Karpas-422 (cell line): ENCODE data around the gene RBMS3. TPM values are rescaled to one million over a fixed set of nuclear protein-coding genes. Genes with fewer than 3 reads are reported as not detected.

Experiments
- DNase-seq: peaks from one replicate; pipeline ENCODE4 v3.0.0-alpha.2; 2015
- H2AFZ ChIP-seq: fragments of 200-600 bp; sonication (generic); 2 replicates; pipeline ENCODE4 v1.6.1; 2014; ENCODE audit warnings: antibody characterized with exemption, low read length, mixed read lengths
- H3K27ac ChIP-seq: fragments of 200-600 bp; sonication (generic); 2 replicates; pipeline ENCODE4 v1.5.1; 2014; ENCODE audit warnings: mild to moderate bottlenecking, low read length, moderate library complexity
- H3K27me3 ChIP-seq: fragments of 200-600 bp; sonication (generic); 2 replicates; pipeline ENCODE4 v1.6.1; 2014; ENCODE audit warnings: low read length, mixed read lengths
- H3K36me3 ChIP-seq: fragments of 200-600 bp; sonication (generic); 2 replicates; pipeline ENCODE4 v1.6.1; 2014; ENCODE audit warnings: low read length, mixed read lengths; ENCODE audit not compliant: insufficient read depth
- H3K4me1 ChIP-seq: fragments of 200-600 bp; sonication (generic); 2 replicates; pipeline ENCODE4 v1.6.1; 2014; ENCODE audit warnings: mild to moderate bottlenecking, low read length, mixed read lengths
- H3K4me2 ChIP-seq: fragments of 200-600 bp; sonication (generic); 2 replicates; pipeline ENCODE4 v1.6.1; 2014; ENCODE audit warnings: low read length, low read depth, mild to moderate bottlenecking; ENCODE audit not compliant: poor library complexity, severe bottlenecking
- H3K4me3 ChIP-seq: fragments of 200-600 bp; sonication (generic); 2 replicates; pipeline ENCODE4 v1.5.1; 2014; ENCODE audit warnings: mild to moderate bottlenecking, antibody characterized with exemption, low read length, mixed read lengths
- H3K79me2 ChIP-seq: fragments of 200-600 bp; sonication (generic); 2 replicates; pipeline ENCODE4 v1.6.1; 2014; ENCODE audit warnings: mild to moderate bottlenecking, low read length, mixed read lengths
- H3K9ac ChIP-seq: fragments of 200-600 bp; sonication (generic); 2 replicates; pipeline ENCODE4 v1.6.0; 2014; ENCODE audit warnings: low read length
- H3K9me2 ChIP-seq: fragments of 200-600 bp; sonication (generic), shearing (Covaris generic); replicated peaks from 2 replicates; pipeline ENCODE4 v1.6.0; 2014; ENCODE audit warnings: mild to moderate bottlenecking, low read length, moderate library complexity; ENCODE audit not compliant: insufficient read depth
- H3K9me3 ChIP-seq: fragments of 300-700, 200-600 bp; sonication (generic); 2 replicates; pipeline ENCODE4 v1.6.1; 2014; ENCODE audit warnings: low read length, mixed read lengths
- H4K20me1 ChIP-seq: fragments of 200-600 bp; sonication (generic); 2 replicates; pipeline ENCODE4 v1.6.1; 2014; ENCODE audit warnings: mild to moderate bottlenecking, antibody characterized with exemption, low read length, low read depth; ENCODE audit not compliant: insufficient read depth
- total RNA-seq: library from RNA; depleted of rRNA; stranded (reverse); fragments of >200 nt; shearing (Covaris generic); gene quantifications from 2 replicates; pipeline ENCODE4 v1.2.3, GENCODE V29; 2014; ENCODE audit warnings: low replicate concordance

Gene RBMS3
- total RNA-seq, 1 experiment from 2014 or later: not detected

DNA sequence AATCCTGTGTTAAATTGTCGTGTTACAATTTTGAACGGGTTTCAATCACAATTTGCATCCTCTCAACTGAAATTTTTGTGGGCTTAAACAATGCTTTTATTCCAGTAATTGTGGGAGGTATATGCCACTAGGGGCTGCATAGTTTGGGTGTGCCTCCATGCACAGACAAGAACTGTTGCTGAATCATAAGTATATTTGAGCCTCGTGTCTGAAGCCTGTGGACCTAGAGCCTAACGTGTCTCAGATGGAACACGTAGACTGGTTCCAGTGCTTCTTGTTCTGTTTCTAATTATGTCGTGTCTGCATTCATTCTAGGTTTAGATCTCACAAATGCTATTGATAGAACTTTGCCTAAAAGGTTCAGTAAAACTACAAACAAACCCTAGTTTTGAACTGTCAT, 363.4 kb downstream of the RBMS3 start:
- no peaks in the 10 kb centered on the region for H4K20me1 ChIP-seq
- no peak overlapping the region for H3K9ac ChIP-seq
- no peaks in the 10 kb centered on the region for H3K27me3 ChIP-seq
- no peak overlapping the region for H3K4me3 ChIP-seq
- no peaks in the 10 kb centered on the region for H3K9me2 ChIP-seq
- no peaks in the 10 kb centered on the region for H3K4me1 ChIP-seq
- peaks cover 5% of the 10 kb centered on the region; the same call in 1 of the 2 replicates for H3K9me3 ChIP-seq
- no peak overlapping the region for H3K27ac ChIP-seq
- DNase-seq: no peak
- no peaks in the 10 kb centered on the region for H3K36me3 ChIP-seq
- H2AFZ ChIP-seq: no peak overlapping the region
- no peak overlapping the region for H3K4me2 ChIP-seq
- no peaks in the 10 kb centered on the region for H3K79me2 ChIP-seq

DNA sequence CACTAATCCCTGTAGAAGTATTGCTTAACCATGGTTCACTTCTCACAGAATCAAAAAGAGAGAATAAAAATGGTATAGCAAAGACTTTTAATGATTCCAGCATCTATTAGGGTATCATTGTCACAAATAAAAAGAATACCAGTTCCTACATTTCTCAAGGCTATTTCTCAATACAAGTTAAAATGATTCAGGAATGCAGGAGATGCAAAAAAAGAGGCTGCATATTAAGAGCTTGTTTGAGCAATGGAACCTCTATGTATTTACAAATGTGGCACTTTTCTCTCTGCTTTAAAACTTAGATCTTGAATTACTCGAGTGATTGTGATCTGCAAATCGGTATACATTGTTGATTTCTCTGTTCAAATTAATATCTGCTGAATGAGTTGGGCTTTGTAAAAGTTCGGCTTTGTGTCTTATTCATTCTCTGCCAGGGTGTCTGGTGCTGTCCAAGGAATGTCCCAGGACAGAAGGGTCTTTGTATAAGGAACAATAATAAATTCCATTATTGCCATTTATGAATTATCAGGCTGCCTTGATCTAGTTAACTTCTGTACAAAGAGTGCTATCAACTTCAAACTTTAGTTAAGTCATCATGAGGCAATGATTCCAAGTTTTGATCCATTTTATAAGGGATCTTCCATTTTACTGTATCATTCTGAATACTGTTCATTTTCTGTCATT, 364.2 kb downstream of the RBMS3 start:
- Histone ChIP-seq H3K79me2 (no peaks in the 10 kb centered on the region), H3K9me3 (peaks cover 7% of the 10 kb centered on the region; the same call in 1 of the 2 replicates), H3K36me3 (no peaks in the 10 kb centered on the region), H2AFZ (no peak overlapping the region), H3K9ac (no peak overlapping the region), H3K4me1 (no peaks in the 10 kb centered on the region), H3K4me3 (no peak overlapping the region), H3K27me3 (no peaks in the 10 kb centered on the region), H3K9me2 (no peaks in the 10 kb centered on the region), H4K20me1 (no peaks in the 10 kb centered on the region), H3K4me2 (no peak overlapping the region), H3K27ac (no peak overlapping the region)
- no peak for DNase-seq

DNA sequence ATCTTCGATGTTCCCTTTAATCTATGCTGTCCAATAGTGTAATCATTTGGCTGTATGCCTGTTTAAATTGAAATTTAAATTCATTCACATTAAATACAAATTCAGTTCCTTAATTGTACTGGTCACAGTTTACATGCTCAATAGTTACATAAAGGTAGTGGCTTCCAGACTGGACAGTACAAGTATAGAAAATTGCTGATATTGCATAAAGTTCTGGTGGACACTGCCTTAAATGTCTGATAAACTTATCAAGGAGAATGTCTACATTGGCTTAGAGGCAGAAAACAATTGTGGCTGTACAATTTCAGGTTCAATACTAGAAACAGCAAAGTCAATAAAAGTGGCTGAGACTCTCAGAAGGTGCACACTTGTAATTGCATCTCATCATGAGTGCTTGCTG, 365.2 kb downstream of the RBMS3 start:
- H4K20me1 ChIP-seq: no peaks in the 10 kb centered on the region

DNA sequence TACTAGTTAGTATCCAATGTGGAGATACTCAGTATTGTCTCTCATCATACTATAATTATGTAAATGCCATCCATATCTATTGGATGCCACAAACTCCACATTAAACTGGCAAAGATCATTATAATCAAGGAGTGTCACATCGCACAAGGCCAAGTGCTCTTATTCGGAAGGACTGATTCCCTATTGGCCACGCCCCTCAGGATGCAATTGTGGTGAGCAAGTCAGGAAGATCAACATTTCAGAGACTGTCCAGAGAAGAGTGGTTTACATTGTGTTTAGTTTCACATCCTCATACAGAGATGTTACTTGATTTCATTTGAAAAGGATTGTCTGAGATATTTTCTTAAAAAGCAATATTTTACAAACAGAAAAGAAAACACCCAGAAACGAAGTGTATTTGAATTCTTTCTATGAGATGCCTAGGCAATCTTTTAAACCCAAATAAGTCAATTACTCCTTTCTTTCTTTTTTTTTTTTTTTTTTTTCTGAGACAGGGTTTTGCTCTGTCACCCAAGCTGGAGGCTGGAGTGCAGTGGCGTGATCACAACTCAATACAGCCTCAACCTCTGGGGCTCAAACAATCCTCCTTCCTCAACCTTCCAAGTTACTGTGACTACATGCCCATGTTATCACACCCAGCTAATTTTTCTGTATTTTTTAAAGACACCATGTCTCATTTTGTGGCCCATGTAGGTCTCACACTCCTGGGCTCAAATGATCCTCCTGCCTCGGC, 369.1 kb downstream of the RBMS3 start:
- no peak for DNase-seq
- H3K36me3 ChIP-seq: no peaks in the 10 kb centered on the region
- H3K4me3 ChIP-seq: no peak overlapping the region
- H3K79me2 ChIP-seq: no peaks in the 10 kb centered on the region
- no peak overlapping the region for H3K9ac ChIP-seq
- H3K27me3 ChIP-seq: no peaks in the 10 kb centered on the region
- H3K4me1 ChIP-seq: no peaks in the 10 kb centered on the region
- H3K4me2 ChIP-seq: no peak overlapping the region
- H3K9me3 ChIP-seq: peaks cover 12% of the 10 kb centered on the region; the same call in 1 of the 2 replicates
- H2AFZ ChIP-seq: no peak overlapping the region
- H3K9me2 ChIP-seq: no peaks in the 10 kb centered on the region
- no peaks in the 10 kb centered on the region for H4K20me1 ChIP-seq
- no peak overlapping the region for H3K27ac ChIP-seq

More for the DNA sequence above, 365.2 kb downstream of the RBMS3 start:
- no peak for DNase-seq
- Histone ChIP-seq H3K27me3 (no peaks in the 10 kb centered on the region), H3K9ac (no peak overlapping the region), H3K79me2 (no peaks in the 10 kb centered on the region), H3K4me1 (no peaks in the 10 kb centered on the region), H3K36me3 (no peaks in the 10 kb centered on the region), H3K4me2 (no peak overlapping the region), H2AFZ (no peak overlapping the region), H3K4me3 (no peak overlapping the region), H3K9me2 (no peaks in the 10 kb centered on the region), H3K27ac (no peak overlapping the region), H3K9me3 (peaks cover 7% of the 10 kb centered on the region; the same call in 1 of the 2 replicates)

DNA sequence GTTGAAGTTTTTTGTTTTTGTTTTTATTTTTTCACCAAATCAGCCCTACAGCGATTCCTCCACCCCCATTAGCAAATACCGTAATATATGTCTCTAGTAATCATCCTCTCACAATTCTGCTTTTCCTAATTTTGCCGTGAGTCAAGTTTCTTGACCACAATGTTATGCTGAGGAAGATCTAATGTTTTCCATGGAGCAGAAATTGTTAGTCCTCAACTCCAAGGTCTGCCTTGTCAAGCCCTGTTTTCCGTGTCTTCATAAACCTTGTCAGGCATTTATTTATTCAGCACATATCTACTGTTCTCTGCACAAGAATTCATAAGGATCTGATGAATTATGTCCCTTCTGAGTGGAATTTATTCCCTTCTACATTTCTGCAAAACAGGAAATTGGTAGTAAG, 372.8 kb downstream of the RBMS3 start:
- Histone ChIP-seq H3K9me2 (no peaks in the 10 kb centered on the region), H3K4me3 (no peak overlapping the region), H3K4me1 (no peaks in the 10 kb centered on the region), H3K27ac (no peak overlapping the region), H4K20me1 (no peaks in the 10 kb centered on the region), H3K27me3 (no peaks in the 10 kb centered on the region), H3K36me3 (no peaks in the 10 kb centered on the region), H3K9ac (no peak overlapping the region), H3K4me2 (no peak overlapping the region), H2AFZ (no peak overlapping the region), H3K9me3 (peaks cover 15% of the 10 kb centered on the region; the same call in 1 of the 2 replicates), H3K79me2 (no peaks in the 10 kb centered on the region)
- no peak for DNase-seq

DNA sequence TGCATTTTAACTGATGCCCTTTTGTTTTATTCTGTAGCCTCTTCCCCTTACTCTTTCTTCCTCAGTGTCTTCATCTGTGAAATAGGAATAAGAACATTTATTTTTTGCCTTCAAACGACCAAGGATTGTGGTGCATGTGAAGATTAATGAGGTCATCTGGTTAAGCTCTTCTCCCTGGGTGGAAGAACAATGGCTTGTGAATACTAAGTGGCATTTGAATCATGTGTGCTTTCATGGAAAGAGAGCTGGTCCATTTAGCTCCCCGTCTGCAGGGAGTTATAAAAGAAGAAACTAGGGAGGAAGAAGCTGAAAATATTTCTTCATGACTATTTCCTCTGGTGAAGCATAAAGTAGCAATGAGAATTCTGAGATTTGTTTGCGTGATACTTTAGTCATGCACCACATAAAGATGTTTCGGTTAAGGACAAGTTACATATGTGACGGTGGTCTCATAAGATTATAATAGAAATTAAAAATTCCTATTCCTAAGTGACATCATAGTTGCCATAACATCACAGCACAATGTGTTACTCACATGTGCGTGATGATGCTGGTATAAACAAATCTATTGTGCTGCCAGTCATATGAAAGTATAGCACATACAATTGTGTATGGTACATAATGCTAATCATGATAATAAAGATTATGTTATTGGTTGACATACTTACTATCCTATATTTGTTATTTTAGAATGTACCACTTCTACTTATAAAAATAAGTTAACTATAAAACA, 374.3 kb downstream of the RBMS3 start:
- no peak for DNase-seq
- Histone ChIP-seq H3K9ac (no peak overlapping the region), H3K27ac (no peak overlapping the region)

DNA sequence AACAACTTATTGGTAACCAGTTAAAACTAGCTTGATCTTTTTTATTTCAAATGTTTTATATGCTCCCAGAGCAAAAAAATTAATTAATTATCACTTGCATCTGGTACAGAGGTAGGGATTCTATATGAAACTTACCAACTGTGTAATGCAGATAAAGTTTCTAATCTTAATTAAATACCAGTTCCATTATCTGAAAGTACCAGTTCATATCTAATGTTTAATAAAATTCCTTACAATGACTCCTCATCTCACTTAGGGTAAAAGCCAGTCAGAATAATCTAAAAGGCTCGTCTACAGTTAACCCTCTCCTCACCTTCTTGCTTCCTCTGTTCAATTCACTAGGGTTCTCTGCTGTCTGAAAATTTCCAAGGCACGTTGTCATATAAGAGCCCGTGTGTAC, 384.8 kb downstream of the RBMS3 start:
- Histone ChIP-seq H3K9me3 (peaks cover 8% of the 10 kb centered on the region), H3K79me2 (no peaks in the 10 kb centered on the region), H3K27me3 (no peaks in the 10 kb centered on the region), H3K9ac (no peak overlapping the region), H3K9me2 (no peaks in the 10 kb centered on the region), H3K4me2 (no peak overlapping the region), H2AFZ (no peak overlapping the region), H3K27ac (no peak overlapping the region), H4K20me1 (no peaks in the 10 kb centered on the region), H3K4me3 (no peak overlapping the region), H3K4me1 (no peaks in the 10 kb centered on the region), H3K36me3 (no peaks in the 10 kb centered on the region)
- DNase-seq: no peak

More for the DNA sequence above, 374.3 kb downstream of the RBMS3 start:
- Histone ChIP-seq H2AFZ (no peak overlapping the region), H3K4me1 (no peaks in the 10 kb centered on the region), H3K79me2 (no peaks in the 10 kb centered on the region), H3K36me3 (no peaks in the 10 kb centered on the region), H3K9me2 (no peaks in the 10 kb centered on the region), H4K20me1 (no peaks in the 10 kb centered on the region), H3K4me3 (no peak overlapping the region), H3K9me3 (peaks cover 11% of the 10 kb centered on the region; the same call in 1 of the 2 replicates), H3K4me2 (no peak overlapping the region), H3K27me3 (no peaks in the 10 kb centered on the region)

DNA sequence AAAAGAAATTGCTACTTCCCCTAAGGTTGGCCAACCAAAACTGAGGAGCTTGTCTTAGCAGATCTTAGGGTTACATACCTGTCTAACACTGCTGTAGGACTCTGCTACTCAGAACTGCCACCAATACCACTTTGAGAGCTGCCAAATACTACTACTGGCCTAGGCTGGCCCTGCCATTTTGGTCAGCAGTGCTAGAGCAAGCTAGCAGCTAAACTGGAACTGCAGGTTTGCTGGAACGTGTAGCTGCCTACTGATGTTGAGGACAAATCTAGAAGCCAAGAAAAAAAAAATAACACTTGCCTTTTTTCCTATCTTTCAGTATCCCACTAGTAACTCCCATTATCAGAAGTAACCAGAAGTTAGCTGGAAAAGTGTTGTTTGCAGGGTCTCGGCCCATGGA, 387.4 kb downstream of the RBMS3 start:
- H3K4me1 ChIP-seq: no peaks in the 10 kb centered on the region
- no peak overlapping the region for H3K27ac ChIP-seq
- no peak overlapping the region for H3K4me3 ChIP-seq
- H3K9me3 ChIP-seq: peaks cover 7% of the 10 kb centered on the region
- H3K36me3 ChIP-seq: no peaks in the 10 kb centered on the region
- no peak for DNase-seq
- no peaks in the 10 kb centered on the region for H3K9me2 ChIP-seq
- no peaks in the 10 kb centered on the region for H3K27me3 ChIP-seq
- H2AFZ ChIP-seq: no peak overlapping the region
- no peaks in the 10 kb centered on the region for H4K20me1 ChIP-seq
- H3K79me2 ChIP-seq: no peaks in the 10 kb centered on the region
- H3K9ac ChIP-seq: no peak overlapping the region
- H3K4me2 ChIP-seq: no peak overlapping the region
